Activated naive CD4-positive, alpha-beta T cell (primary cell): ENCODE data around the gene RAF1.
"Not testable (repeated sequence)": the region's sequence is repeated elsewhere in the genome, so short reads cannot be mapped to it uniquely, and the experiment has no call there.

Source experiments
- DNase-seq, 4 experiments: peaks; one replicate each; lab custom pipeline; 2025; lab: John Stamatoyannopoulos, UW

RAF1 gene

DNA sequence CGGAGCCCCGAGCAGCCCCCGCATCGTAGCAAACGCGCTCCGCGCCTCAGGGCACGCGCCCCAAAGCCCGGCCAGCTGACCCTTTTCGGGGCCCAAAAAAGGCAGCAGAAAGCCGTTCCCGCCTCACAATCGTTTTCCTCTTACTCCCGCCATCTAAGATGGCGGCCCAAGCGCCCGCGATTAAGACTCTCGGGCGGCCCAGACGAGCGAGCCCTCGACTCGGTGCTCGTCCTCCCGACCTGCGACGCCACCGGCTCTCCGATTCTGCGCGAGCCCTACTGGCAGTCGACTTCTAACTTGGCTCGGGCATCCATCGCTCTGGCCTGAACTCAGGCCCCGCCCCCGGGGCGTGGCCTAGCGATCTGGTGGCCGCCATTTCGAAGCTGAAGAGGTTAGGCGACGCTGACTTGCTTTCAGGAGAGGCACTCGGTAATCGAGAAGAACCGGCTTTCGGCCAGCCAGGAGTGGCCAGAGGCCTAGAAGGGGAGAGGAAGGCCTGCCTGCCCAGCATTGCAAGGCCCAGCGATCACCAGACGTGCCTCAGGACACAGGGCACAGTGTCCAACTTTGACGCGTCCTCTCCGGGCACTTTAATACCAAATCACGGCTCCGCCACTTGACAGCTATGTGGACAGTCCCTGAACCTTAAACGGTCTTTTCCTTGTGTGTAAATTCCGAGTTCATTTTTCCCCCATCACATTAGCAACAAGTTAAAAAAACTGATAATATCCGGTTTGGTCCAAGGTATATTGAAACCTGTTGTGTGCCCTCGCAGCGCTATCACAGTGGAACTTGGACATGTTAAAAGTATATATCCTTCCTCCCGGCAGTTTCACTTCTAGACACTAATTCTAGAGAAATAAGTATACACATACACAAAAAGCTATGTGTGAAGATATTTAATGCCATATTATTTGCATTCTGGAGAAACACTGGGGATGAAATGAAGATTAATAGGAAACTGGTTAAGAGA lies at the start of gene RAF1:
TSS of gene RAF1 (minus strand) at position 182 of the 973 bp plus-strand sequence. CDS start 45,396 bp downstream, outside the sequence.
- peak; percentile 88 to 96 (median 92) for DNase-seq

GRCh38 chr3:12710062-12710461 lies 46.1 kb upstream of the RAF1 start:
- DNase-seq: no peak

DNA sequence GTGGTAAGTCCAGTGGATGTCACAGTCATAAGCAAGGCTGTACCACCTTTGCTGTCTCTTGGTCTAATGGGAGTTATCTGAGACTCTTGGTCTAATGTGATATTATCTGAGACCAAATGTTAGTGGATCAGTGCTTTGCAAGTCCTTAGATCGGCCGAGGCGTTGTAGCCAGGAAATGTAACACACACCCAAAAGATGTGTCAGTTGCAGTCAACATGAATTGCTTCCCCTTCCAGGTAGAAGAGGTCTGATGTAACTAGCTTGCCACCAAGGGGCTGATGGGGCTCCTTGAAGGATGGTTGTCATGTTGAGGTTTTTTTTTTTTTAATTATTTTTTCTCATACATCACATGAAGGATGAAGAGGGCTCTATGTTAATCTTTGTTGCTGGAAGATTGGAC lies 45.4 kb upstream of the RAF1 start:
- DNase-seq: no peak

DNA sequence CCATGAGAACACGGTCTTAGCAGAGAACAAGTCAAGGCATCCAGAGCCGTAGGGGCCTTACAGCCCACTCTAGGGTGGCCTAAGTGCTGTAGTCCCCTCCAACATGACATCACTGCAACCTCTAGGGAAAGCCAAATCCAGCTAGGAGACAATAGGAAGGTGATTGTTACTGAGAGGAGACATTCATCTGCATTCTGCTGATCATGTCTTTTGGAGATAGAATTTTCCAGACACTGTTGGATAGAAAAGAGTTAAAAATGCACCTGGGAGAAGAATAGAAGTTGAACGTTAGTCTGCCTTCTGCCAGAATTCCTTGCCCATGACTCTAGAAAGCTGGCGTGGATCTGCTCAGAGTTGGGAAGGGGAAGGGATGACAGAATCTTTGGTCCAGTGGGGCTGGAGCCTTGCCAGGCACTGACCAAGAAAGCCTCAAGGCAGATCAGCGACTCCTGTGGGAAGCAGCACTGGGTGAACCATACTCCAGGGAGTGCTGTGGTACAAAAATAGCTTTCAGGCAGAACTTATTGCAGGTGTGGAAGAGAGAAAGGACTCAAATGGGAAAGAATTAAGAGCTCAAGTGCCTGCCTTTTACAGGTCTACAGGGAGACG lies 44.8 kb upstream of the RAF1 start:
- no peak for DNase-seq

DNA sequence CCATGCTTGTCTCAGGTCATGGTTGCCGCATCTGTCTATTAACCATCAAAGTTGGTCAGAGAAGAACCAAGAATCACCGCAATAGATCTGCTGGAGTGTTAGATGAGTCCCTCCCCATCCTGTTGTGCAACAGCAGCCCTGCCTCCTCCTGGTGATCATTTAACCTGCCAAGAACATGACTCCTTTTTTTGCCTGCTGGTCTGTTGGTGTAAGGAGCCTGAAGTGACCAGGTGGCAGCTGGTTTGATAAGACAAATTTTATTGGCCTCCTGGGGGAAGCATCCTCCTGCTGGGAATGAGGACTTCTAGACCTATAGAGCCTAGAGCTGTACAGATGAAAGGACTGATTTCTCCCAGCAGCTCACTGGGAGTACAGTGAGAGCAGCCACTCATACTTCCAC lies 43.5 kb upstream of the RAF1 start:
- no peak for DNase-seq

GRCh38 chr3:12706504-12707253 lies 42.8 kb upstream of the RAF1 start:
- peak in 2 of 4 experiments; percentile 3 for DNase-seq

- no peak for DNase-seq
Observed at GRCh38 chr3:12705981-12706380, 42.1 kb upstream of the RAF1 start.

DNA sequence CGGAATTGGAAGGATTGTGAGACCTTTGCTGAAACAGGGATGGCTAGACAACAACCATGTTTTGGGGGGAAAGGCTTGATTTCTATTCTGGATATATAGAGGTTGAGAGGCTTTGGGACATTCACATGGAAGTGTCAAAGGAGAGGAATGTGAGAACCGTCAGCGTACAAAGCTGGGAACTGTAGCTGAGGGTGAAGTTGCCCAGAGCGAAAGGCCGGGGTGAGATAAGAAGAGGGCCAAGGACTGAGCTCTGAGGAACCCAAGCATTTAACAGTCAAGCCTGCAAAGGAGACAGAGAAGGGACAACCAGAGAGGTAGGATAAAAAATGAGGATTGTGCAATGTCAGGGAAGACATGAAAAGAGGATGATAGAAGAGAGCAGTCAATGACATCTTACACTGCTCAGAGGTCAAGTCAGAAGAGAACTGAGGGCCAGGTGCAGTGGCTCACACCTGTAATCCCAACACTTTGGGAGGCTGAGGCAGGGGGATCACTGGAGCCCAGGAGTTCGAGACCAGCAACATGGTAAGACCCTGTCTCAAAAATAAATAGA lies 41.5 kb upstream of the RAF1 start:
- no peak for DNase-seq

DNA sequence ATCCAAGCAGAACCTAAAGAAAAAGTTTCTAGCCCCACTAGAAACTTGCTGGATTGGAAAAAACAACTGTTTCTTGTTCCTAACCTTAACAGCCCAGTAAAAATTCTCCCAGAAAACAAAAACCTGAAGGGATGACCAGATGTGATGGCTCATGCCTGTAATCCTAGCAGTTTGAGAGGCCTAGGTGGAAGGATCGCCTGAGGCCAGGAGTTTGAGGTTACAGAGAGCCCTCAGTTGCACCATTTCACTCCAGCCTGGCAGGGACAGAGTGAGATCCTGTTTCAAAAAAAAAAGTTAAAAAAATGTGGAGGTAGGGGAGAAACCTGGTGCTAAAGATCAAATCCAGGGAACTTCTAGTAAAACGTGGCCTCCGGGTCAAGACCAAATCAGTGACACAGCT lies 38.6 kb upstream of the RAF1 start:
- DNase-seq: no peak

- not testable (repeated sequence) for DNase-seq
Observed at GRCh38 chr3:12701601-12702000, 37.7 kb upstream of the RAF1 start.

DNA sequence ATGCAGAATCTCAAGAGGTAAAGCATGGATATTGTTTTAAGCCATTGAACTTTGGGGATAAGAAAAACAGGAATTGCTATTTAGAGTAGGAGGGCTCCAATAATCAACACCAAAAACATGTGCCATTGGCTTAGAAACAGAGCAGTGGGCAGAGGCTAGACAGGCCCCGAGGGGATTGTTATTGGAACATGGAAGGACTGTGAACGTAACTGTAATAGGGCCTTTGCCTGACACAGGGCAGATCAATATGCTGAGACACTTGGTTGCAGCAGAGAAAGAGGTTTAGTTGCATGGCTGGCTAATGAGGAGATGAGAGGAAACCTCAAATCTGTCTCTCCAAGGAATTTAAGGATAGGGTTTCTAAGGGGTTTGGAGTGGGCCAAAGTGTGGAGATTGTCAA lies 36.9 kb upstream of the RAF1 start:
- DNase-seq: no peak

GRCh38 chr3:12695916-12696315 lies 32.0 kb upstream of the RAF1 start:
- no peak for DNase-seq

- DNase-seq: no peak
Observed at GRCh38 chr3:12695112-12695511, 31.2 kb upstream of the RAF1 start.

DNA sequence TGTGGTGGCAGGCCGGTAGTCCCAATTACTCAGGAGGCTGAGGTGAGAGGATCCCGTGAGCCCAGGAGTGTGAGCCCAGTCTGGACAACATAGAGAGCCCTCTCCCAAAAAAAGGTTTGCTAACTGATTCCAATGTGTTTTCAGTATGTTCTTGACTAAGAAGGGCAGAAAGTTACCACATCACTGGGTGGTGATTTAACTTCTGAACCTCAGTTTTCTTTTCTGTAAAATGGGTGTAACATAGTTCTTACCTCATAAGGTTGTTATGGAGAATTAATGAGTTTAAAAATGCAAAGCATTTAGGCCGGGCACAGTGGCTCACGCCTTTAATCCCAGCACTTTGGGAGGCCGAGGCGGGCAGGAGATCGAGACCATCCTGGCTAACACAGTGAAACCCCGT lies 28.5 kb upstream of the RAF1 start:
- no peak for DNase-seq

- DNase-seq: no peak
Observed at GRCh38 chr3:12689997-12690711, 26.2 kb upstream of the RAF1 start.

DNA sequence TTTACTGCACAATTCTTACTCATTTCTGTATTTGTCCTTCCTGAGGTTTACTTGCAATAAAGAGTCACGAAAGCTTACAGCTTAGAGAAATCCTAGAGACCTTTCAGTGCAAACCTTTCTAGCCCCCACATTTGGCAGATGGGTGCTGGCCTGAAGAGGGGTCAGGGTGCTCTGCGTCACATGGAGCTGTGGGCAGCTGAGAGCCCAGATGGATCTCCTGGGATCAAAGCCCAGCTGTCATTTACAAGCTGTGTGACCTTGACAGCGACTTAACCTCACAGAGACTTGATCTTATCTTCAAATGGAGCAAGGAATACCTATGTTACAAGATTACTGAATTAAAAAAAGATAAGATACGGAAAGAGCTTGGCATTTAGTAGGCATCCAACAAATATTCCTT lies 24.0 kb upstream of the RAF1 start:
- no peak for DNase-seq

GRCh38 chr3:12686096-12686495 lies 22.2 kb upstream of the RAF1 start:
- DNase-seq: no peak

- DNase-seq: no peak
Observed at GRCh38 chr3:12681943-12682390, 18.1 kb upstream of the RAF1 start.

DNA sequence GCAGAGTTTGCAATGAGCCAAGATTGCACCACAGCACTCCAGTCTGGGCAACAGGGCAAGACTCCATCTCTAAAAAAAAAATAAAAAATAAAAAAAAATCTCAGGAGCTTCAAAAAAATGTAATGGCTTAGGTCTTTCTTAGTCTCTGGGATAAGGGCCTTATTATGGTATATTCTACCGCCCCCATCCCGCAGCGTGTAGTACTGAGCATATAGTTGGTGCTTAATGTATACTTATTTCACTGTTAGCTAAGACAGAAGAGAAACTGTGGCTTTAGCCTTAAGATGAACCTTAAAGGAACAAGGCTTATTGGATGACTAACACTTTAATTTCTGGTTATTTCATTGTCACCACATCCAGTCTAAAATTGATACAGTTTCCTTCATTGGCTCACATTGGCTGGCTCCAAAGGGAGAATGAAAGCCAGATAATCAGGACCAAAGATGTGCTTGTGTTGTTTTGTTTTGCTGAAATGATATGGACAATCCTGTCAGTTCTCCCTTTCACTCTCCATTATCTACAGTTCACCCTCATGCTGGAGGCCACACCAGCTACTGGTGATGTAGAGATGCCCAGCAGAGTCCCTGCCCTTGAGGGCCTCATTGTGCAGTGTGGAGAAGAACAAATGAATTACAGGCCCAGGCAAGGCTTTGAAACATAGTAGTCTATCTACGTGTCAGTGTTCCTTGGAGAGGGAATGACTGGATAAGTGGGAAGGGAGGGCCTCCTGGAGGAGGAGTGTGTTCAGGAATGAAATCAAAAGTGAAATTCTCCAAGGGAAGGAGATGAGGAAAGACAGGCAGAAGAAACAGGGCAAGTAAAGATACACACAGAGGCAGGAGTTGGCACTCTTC lies 17.4 kb upstream of the RAF1 start:
- DNase-seq: no peak

GRCh38 chr3:12679468-12679867 lies 15.6 kb upstream of the RAF1 start:
- DNase-seq: no peak

GRCh38 chr3:12677616-12678015 lies 13.7 kb upstream of the RAF1 start:
- no peak for DNase-seq
